ENCODE results near the gene TAF6.

Gene TAF6

DNA sequence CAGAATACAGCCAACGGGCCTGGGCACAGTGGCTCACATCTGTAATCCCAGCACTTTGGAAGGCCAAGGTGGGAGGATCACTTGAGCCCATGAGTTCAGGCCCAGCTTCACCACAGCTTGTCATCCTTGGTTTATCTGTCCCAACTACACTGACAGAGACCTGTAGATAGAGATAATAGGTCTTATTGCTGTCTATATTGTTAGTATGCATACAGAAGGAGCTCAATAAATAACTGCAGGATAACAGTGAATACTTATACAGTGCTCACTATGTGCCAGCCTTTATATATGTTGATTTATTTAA, 1.5 kb upstream of the TAF6 start:
- DNase-seq (ENCODE audit: low spot score), result no peak

DNA sequence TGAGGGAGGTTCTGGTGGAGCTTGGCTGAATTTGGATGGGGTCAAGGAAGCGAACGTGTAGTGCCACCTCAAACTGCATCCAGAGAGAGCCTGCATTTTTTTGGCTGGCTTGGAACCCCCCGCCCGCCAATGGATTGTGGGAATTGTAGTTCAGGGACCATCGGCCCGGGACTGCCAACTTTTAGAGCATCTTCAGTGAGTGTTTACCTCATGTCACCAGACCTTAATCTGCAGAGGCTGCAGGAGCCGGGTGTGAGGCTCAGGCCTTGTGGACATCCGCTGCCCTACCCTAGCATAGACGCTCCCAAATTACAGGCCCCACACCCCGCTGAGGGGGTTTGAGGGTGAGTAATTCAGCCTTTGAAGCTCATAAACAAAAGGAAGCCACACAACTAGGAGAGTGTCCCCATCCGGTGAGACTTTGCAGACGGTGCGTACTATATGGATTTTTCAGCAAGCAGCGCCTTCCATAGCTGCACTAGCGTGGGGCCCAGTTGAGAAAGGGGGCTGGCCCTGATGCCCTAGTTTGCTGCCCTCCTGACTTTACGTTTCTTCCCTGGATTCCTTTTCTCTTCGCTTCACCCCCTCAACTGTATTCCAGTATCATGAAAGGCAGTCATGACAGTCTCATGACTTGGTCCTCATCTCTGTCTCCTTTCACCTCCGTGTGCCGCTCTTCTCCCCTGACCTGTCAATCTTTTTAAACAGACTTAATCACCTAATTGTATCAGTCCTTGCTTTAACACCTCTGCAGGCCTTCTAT, 993 bp upstream of the TAF6 start:
- DNase-seq (ENCODE audit: low spot score), result peak; percentile 81

DNA sequence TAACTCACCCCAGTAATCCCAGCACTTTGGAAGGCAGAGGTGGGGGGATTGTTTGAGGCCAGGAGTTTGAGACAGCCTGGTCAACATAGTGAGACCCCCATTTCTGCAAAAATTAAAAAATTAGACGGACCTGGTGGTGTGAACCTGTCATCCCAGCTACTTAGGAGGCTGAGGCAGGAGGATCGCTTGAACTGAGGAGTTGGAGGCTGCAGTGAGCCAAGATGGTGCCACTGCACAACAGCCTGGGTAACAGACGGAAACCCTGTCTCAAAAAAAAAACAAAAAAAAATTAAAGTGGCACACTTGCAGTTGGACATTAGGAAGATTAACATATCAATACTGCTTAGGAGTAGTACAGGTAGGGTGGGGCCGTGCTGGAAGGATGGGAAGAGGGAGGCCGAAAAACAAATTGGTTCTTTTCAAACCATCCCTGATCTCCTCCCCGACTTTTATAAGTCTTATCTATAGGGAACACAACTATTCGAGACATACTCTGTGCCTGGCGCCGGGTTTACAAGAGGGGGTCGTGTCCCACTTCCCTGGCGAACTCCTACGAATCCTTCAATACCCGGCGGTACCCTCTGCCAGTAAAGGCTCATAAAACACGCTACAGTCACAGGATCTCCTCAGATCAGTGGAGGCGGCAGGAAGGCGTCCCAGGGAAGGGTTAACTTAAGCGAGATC, 628 bp downstream of the TAF6 start:
- DNase-seq (ENCODE audit: low spot score), result no peak

DNA sequence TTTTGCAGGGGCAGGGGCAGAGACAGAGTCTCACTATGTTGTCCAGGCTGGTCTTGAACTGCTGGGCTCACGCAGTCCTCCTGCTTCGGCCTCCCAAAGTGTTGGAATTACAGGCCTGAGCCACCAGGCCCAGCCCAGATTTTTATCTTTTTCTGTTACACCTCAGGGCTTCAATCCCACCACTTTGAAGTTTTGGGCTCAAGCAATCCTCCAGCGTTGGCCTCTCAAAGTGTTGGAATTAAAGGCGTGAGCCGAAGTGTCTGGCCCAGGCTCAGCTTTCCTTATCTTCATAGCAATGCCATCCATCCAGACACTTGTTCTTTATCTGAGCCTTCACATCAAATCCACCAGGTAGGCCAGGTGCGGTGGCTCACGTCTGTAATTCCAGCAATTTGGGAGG, 4.1 kb downstream of the TAF6 start:
- no peak for DNase-seq (ENCODE audit: low spot score)

DNA sequence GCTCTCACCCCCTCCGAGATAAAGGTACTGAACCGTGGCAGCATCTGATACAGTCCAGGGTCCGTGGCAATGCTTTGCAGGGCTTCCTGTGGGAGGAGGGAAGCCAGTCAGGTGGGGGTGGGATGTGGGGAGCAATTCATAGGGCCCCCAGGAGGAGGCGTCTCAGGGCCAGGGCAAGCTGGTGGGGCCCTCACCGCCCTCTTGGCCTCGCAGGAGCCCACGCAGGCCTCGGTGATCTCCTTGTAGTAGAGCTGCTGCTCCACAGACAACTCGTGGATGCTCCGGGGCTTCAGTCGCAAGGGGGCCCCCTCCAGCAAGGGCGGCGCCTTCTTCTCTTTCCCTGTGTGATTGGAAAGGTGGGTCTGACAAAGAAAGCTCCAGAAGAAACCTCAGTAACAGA, 7.2 kb downstream of the TAF6 start:
- no peak for DNase-seq (ENCODE audit: low spot score)

DNA sequence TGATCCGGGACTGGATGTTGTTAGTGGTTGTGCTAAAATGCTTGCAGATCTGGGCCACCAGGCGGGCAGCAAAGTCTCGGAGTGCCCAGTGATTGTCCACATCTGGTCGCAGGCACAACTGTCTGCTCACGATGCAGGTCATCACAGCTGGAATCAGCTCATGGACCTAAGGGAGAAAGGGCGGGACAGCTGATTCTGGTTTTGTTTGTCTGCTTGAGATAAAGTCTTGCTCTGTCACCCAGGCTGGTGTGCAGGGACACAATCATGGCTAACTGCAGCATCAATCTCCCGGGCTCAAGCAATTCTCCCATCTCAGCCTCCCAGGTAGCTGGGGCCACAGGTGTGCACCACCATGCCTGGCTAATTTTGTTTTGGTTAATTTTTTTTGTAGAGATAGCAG, 8.0 kb downstream of the TAF6 start:
- no peak for DNase-seq (ENCODE audit: low spot score)

DNA sequence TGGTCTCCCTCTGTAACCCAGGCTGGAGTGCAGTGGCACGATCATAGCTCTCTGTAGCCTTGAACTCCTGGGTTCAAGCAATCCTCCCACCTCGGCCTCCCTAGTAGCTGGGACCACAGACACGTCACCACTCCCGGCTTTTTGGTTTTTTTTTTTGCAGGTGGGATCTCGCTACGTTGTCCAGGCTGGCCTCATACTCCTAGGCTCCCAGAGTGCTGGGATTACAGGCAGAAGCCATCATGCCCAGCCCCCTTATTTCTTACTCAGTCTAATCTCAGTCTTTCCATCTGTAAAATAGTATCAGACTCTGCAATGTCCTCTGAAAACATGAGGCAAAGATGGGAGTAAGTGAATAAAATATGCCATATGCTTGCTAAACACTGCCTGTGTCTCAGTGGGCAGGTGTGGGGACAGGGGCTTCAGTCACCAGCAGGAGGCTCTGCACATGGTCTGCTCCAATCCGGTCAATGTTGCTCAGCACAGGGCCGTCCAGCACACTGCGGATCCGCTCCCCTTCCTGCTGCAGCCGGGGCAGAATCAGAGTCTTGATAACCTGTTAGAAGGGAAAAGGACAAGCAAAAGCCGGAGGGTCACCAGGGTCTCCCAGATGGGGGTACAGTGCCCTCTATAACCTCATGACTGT, 9.5 kb downstream of the TAF6 start:
- no peak for DNase-seq (ENCODE audit: low spot score)

DNA sequence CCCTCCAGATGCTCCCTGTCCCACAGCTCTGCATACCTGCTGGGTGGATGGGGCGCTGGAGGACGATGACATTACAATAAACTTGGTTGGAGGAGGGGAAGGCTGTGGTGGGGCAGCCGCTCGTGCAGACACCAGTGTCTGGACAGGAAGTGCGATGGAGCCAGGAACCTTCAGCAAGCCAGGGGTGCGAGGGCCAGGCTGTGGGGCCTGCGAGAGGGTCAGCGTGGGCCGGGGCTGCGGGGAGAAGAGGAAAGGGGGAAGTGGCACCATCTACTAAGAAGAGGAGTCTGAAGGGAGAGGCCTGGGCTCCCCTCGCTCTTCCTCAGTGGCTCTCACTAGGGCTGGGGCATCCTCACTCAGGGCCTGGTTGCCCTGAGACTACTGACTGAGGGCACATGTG, 11.3 kb downstream of the TAF6 start:
- no peak for DNase-seq (ENCODE audit: low spot score)

DNA sequence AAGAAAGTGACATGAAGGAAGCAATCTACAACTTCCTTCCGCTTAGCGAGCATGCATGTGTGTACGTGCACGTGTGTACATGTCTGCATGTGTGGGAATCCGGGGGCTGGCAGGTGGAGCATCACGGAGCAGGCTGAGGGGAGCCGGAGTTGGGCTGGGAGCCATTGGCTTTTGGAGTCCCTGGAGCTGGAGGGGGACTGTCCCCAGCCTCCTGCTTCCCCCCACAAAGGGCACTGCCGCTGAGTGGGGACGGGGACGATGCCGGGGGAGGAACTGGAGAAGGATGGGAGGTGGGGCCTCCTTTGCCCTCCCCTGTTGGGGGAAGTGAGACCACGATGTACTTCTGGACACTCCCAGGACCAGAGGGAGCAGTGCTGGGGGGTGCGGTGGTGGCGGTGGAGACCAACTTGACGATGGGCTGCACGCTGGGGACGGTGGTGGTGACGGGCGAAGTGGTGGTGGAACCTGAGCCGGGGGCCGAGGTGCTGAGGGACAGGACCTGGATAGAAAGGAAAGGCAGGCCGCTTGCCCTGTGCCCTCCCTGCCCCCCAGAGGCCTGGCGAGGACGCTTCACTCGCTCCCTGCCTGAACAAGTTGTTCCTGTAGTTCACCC, 11.9 kb downstream of the TAF6 start:
- DNase-seq (ENCODE audit: low spot score), result no peak

DNA sequence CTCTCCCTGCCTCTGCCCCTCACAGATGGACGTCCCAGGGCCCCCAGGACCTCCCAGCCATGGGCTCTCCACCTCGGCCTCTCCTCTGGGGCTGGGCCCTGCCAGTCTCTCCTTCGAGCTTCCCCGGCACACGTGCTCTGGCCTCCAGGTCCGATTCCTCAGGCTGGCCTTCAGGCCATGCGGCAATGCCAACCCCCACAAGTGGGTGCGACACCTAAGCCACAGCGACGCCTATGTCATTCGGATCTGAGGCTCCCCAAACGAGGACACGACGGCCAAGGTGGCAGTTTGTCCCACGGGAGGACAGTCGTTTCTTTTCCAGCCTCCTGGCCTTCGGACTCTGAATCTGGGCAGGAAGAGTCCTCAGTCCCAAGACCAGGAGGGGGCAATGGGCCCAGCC, 12.5 kb downstream of the TAF6 start:
- DNase-seq (ENCODE audit: low spot score), result no peak

DNA sequence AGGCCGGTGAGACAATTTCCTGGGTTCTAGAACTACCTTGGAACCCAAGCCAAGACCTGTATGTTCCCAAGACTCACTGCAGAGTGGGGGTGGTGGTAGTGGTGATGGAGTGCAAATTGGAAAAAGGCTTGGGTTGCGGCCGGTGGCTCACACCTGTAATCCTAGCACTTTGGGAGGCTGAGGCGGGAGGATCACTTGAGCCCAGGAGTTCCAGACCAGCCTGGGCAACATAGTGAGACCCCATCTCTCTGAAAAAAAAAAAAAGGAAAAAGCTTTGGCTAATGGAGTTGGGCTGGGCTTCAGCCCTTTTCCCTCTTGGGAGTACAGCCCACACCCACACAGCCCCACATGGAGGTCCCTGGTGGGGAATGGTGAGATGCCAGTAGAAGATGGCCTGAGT, 13.6 kb downstream of the TAF6 start:
- no peak for DNase-seq (ENCODE audit: low spot score)

DNA sequence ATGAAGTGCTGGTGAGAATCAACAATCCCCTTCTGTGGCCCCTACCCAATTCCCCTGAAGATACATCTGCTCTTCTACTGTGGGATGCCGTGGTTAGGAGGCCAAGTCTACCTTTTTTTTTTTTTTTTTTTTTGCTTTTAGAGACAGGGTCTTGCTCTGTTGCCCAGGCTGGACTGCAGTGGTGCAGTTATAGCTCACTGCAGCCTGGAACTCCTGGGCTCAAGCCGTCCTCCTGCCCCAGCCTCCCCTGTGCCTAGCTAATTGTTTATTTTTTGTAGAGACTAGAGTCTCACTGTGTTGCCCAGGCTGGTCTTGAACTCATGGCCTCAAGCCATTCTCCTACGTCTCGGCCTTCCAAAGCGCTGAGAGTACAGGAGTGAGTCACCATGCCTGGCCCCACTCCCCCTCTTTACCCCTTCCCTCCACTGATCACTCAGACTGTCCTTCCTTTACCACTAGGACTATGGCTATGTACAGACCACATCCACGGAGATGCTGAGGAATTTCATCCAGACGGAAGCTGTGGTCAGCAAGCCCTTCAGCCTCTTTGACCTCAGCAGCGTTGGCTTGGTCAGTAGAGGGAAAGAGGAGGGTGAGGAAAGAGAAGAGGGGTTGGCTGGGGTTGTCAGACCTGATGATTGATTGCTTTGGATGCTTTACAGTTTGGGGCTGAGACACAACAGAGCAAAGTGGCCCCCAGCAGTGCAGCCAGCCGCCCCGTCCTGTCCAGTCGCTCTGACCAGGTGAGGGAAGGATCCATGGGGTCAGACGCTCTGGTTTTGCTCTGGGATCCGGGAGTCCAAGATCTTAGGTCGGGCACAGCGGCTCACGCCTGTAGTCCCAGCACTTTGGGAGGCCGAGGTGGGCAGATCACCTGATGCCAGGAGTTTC, 16.0 kb downstream of the TAF6 start:
- DNase-seq (ENCODE audit: low spot score), result no peak

DNA sequence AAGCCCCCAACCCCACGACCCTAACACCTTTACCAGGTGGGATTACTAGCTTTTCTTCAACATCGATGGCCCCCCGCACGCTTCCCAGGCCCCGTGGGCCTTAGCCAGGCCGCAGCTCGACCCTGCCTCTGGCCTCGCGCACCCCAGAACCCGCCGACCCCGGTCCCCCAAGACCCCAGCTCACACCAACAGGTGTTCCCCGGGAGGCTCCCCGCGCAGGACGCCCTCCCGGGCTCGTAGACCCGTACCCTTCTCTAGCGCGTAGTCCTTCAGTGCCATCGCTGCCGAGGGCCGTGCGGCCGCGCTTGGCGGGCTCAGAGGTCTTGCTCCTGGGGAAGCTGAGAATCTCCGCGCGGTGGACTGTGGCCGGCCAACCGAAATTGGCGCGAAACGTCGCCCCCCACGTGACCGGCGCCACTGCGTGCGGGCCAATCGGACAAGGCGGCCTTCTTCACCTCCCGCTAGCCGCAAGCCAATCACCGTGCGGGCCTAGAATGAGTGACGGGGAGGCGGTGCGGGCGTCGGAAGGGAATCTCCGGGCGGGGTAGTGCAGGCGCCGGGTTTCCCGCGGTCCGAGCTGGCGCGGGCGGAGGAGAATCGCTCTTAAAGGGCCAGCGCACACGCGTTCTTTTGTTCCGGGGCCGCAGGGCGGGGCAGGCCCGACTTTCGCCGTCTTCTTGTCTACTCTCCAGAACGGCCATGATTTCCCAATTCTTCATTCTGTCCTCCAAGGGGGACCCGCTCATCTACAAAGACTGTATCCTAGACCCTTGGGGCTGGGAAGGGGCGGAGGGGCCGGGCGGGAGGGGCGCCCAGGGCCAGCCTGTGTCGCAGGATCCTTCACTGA, 17.9 kb downstream of the TAF6 start, which contains the start of the genes AP4M1 and MCM7:
Gene AP4M1 (plus strand): TSS at position 628 of the 847 bp plus-strand sequence. CDS start 72 bp downstream, at position 700.
Gene MCM7 (minus strand): TSS at position 382 of the 847 bp plus-strand sequence. CDS start 103 bp downstream, at position 279.
- DNase-seq (ENCODE audit: low spot score), result peak; percentile 96

DNA sequence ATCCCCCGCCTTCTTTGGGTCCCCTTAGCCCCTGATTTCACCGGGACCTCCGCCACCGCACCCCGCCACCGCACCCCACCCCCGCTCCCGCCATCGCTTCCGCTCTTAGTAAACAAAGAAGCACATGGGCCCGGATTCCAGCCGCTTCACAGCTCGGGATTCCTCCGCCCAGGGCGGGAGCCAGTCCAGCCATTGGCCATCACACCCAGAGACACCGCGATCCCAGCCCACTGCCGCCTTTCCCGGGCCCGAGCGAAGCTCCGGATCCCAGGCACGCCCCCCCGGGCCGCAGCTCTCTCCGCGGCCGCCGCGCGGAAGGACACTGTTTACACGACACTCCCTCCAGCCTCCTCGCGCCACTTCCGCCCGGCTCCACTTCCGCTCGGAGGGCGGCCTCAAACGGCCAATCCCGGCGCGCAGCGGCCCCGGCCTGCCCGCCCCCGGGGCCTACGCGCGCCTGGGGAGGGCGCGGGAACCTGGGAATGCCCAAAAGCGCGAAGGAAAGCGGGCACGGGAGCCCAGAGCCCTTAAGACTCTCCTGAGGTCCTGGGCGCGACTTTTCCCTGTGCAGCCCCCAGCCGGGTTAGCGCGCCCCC, 18.6 kb downstream of the TAF6 start:
- DNase-seq (ENCODE audit: low spot score), result peak; percentile 95

DNA sequence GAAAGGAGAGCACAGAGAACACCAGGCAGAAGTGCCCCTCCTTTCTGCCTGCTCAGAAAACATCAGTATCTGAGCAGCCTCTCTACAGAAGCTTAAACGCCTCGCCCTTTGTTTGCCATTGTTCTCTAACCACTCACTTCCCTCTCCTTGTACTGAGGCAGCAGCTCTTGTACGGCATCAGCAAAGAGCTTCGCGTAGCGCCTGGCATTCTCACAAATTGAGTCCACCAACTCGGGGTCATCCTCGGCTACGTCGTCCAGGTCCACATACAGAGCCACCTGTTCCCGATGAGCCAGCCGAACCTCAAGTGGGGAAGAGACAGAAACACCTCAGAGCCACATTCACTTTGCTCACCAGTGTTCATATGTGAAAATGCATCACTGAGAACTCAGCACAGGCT, 19.7 kb downstream of the TAF6 start:
- no peak for DNase-seq (ENCODE audit: low spot score)

DNA sequence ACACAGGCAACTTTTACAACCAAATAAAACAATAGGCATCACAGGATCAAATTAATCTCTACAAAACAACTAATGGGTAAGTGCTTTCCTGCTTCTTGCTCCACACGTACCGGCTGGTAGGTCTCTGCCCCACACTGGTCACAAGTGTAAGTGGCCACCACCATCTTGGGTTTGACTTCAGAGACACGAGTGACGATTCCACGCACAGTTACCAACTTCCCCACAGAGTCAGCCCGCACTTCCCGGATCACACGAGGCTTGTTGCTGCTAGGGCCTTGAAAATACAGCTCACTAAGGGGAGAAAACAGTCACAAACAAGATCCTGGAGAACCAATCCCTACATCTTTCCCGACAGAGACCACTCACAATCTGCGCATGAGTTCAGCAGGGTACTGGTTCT, 20.2 kb downstream of the TAF6 start:
- DNase-seq (ENCODE audit: low spot score), result no peak

DNA sequence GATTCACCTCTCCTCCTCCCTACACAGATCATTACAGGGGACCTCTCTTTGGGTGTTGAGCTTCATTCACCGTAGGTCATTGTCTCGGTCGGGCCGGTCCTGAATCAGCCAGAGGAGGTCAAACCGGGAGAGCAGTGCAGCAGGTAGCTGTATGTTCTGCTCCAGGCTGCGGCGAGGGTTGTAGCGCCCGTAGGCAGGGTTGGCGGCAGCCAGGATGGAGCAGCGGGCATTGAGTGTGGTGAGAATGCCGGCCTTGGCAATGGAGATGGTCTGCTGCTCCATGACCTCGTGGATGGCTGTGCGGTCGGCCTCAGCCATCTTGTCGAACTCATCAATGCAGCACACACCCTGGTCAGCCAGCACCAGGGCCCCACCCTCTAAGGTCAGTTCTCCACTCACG, 23.5 kb downstream of the TAF6 start:
- DNase-seq (ENCODE audit: low spot score), result no peak

DNA sequence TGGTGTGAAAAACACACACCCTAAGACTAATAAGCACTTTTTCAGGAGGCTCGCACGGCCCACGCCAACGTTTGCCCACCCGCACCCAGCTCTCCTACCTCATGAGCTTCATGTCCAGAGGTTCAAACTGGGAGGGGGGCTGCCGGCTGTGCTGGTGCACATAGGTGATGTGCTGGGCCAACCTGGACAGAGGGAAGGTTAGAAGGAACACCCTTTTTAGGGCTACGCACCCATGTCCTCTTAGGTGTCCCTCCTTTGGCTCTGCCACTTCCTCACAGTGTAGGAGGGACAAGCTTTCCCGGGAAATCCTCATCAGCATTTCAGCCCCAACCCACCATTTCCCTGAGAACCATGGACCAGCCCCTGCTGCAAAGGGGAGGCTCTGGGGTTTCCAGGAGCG, 23.9 kb downstream of the TAF6 start:
- DNase-seq (ENCODE audit: low spot score), result no peak

DNA sequence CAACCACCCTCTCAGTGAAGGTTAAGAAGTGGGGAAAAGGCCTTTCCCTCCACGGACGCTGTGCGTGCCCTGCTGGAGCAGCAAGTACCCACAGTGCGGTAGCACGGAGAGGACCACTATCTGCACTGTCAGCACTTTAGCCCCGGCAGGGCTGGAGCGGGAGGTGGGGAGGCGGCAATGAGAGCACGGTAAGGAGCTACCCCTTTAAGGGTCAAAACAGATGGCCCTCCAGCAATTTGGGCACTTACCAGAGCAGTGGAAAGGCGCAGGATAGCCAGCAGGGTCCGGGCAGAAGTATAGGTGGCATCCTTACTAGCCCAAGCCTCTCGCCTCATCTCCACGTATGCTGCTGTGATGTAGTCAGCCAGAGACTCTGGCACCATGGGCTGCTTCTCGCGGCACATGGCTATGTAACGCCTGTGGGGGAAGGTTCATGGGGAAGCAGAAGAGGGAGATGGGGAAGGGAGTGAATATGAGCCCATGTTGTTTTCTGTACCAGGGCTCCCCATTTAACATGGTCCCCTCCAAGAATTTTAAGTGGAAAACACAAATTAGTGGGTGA, 25.2 kb downstream of the TAF6 start:
- DNase-seq (ENCODE audit: low spot score), result no peak

DNA sequence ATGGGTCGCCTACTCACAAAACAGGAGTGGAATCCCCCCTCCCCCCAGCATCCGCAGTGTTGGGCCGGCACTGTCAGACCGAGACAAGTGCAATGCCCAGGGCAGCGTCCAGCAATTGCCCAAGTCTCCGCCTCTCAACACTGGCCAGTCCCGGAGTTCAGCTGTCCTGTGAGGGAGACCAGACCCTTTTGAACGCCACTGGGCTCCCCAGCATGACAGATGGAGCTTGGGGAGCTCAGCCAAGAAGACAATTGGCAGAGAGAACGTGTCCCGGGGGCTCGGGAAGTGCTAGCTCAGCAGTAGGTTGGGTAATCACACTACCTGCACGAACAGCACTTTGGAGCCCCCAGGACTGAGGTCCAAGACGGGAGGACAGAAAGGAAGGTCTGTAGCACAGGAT, 25.7 kb downstream of the TAF6 start:
- no peak for DNase-seq (ENCODE audit: low spot score)

Data from D341Med (cell line).